ENCODE measurements around the gene RAD51B. TPM values are rescaled to one million over a fixed set of nuclear protein-coding genes. Genes with fewer than 3 reads are reported as not detected.

The RAD51B gene
- total RNA-seq, 1 donor from 2014 or later, result 16.7 TPM

DNA sequence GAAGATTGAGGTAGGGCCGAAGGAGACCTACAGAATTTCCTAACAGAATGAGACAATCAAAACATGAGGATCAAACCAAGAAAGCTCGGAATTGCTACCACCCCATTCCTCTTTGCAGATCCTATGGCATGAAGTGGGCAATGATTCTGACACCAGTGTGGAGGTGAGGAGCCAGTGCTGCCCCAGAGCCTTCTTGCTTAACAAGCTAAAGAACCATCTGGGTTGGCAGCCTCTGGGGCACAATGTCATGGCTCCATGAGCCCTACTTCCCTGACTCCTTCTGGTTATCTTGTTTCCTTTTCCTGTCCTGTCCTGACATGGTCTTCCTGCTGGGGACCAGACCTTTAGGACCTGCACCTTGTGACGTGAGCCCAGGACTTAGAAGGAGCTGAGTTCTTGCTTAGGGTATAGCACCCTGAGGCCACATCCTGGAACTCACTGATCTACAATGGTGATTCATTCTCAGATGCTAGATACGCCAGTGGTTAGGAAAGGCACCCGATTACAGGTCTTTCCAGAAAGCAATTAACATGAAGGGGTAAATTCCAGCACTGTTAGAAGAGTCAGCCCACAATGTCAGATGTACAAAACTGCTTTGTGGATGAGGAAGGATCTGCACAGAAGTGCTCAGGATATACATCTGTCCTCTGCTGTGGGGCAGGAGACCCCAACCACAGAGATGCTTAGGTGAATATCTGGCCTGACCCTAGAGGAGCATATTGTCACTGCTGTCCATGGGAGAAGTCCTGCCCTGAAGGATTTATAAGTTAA, 649.0 kb downstream of the RAD51B start:
- TF ChIP-seq, protein P1, sequence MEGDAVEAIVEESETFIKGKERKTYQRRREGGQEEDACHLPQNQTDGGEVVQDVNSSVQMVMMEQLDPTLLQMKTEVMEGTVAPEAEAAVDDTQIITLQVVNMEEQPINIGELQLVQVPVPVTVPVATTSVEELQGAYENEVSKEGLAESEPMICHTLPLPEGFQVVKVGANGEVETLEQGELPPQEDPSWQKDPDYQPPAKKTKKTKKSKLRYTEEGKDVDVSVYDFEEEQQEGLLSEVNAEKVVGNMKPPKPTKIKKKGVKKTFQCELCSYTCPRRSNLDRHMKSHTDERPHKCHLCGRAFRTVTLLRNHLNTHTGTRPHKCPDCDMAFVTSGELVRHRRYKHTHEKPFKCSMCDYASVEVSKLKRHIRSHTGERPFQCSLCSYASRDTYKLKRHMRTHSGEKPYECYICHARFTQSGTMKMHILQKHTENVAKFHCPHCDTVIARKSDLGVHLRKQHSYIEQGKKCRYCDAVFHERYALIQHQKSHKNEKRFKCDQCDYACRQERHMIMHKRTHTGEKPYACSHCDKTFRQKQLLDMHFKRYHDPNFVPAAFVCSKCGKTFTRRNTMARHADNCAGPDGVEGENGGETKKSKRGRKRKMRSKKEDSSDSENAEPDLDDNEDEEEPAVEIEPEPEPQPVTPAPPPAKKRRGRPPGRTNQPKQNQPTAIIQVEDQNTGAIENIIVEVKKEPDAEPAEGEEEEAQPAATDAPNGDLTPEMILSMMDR (conservative IDR thresholded peaks at IDR 0.05), result no peak
- no peak for DNase-seq (ENCODE audit: low read depth, low spot score)
- H3K4me1 Mint-ChIP-seq, result peaks cover 64% of the 10 kb centered on the region
- H3K27ac Mint-ChIP-seq (ENCODE audit: unreplicated experiment), result peak overlapping the region; percentile 83
- no peak overlapping the region for H3K4me3 Mint-ChIP-seq
- H3K9me3 Mint-ChIP-seq, result no peaks in the 10 kb centered on the region
- no peaks in the 10 kb centered on the region for H3K27me3 Mint-ChIP-seq (ENCODE audit: low read depth)
- H3K36me3 Mint-ChIP-seq (ENCODE audit: low read depth), result no peaks in the 10 kb centered on the region

DNA sequence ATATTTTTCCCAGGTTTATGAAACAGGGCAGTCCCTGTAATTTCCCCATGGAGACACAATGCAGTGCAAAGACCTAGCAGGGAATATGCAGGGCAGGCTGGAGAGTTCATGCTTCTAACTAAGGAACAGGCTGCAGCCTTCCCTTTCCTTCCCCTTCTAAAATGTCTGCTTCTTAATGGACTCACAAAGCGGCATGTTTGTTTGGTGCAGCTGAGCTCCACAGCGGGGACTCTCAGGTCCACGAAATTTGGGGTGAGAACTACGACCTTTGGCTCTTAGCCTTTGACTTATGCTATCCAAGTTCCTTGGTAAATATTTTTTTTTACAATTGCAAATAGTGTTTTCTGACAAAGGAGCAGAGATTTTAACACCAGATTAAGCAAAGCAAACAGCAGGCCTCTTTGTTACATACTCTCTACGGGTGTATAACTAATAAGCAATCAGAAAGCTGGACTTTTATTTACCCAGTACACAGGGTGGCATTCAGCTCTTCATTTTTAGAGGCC, 649.7 kb downstream of the RAD51B start:
- peak overlapping the region; percentile 83 for H3K27ac Mint-ChIP-seq (ENCODE audit: unreplicated experiment)
- H3K4me3 Mint-ChIP-seq, result peak overlapping the region; percentile 13
- H3K9me3 Mint-ChIP-seq, result no peaks in the 10 kb centered on the region
- TF ChIP-seq, protein P1 (conservative IDR thresholded peaks at IDR 0.05), result no peak
- H3K4me1 Mint-ChIP-seq, result peaks cover 70% of the 10 kb centered on the region
- DNase-seq (ENCODE audit: low read depth, low spot score), result no peak
- H3K36me3 Mint-ChIP-seq (ENCODE audit: low read depth), result no peaks in the 10 kb centered on the region
- H3K27me3 Mint-ChIP-seq (ENCODE audit: low read depth), result no peaks in the 10 kb centered on the region

DNA sequence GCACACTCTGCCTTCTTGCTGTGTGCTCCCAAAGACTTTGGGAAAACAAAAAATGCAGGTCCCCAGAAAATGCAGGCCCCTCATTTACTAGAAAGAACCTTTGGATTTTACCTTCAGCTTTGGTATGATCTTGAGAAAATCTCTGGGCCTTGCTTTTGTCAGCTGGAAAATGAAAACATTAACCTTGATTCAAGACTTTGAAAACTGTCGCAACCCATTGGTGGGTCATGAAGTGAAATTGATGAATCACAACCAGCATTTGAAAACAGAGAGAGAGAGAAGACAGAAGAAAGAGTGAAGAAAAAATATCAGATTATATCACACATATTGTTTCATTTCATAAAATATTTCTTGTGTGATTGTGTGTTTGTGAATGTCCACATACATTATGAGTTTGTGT, 650.8 kb downstream of the RAD51B start:
- no peak for DNase-seq (ENCODE audit: low read depth, low spot score)
- H3K4me1 Mint-ChIP-seq, result peaks cover 68% of the 10 kb centered on the region

DNA sequence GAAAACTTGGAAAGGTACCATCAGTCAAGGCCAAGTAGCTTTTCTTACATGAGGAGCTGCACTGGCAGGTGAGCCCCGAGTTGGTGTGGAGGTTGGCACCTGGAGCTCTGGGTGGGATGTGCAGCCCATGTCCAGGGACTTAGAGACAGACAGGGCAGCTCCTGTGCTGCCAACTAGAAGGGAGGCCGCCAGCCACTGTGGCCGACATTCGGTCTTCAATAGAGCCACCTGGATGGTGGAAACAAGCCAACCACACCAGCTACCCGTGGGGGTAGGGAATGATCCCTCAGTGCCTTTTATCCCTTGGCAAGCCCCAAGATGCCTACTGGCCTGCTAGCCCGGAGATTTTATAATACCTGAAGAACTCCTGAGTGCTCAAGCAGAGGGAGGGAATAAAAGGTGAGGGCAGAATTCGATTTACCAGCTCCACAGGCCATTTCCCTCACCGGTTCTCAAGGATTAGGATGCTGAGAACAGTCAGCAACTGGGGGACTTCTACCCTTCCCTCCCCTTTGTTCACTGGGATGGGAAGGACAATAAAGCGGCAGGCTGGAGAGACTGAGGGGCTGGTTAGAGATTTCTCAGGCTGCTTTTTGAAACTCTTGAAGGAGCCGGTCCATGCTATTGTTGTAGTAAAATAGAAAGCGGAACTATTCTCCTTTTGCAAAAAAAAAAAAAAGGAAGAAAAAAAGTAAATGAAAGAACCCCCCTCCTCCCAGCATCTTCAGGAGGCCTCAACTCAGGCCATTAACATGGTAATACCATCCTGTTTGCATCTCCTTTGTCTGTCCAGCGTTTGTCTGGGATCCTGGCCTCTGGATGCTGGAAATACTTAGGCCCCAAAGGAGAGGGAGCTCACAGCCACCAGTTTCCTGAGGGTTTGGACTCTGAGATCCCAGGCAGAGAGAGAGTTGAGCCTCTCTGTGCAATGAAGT, 651.7 kb downstream of the RAD51B start:
- Mint-ChIP-seq H3K9me3 (no peaks in the 10 kb centered on the region), H3K4me1 (peaks cover 74% of the 10 kb centered on the region), H3K4me3 (peak overlapping the region; percentile 66), H3K27ac (ENCODE audit: unreplicated experiment) (peak overlapping the region; percentile 96), H3K27me3 (ENCODE audit: low read depth) (no peaks in the 10 kb centered on the region), H3K36me3 (ENCODE audit: low read depth) (no peaks in the 10 kb centered on the region)
- DNase-seq (ENCODE audit: low read depth, low spot score), result peak; percentile 11
- TF ChIP-seq, protein P1 (conservative IDR thresholded peaks at IDR 0.05), result no peak

More for the DNA sequence above, 650.8 kb downstream of the RAD51B start:
- H3K4me3 Mint-ChIP-seq, result no peak overlapping the region
- TF ChIP-seq, protein P1 (conservative IDR thresholded peaks at IDR 0.05), result no peak
- no peaks in the 10 kb centered on the region for H3K27me3 Mint-ChIP-seq (ENCODE audit: low read depth)
- no peaks in the 10 kb centered on the region for H3K9me3 Mint-ChIP-seq
- H3K36me3 Mint-ChIP-seq (ENCODE audit: low read depth), result no peaks in the 10 kb centered on the region
- H3K27ac Mint-ChIP-seq (ENCODE audit: unreplicated experiment), result peak overlapping the region; percentile 96

DNA sequence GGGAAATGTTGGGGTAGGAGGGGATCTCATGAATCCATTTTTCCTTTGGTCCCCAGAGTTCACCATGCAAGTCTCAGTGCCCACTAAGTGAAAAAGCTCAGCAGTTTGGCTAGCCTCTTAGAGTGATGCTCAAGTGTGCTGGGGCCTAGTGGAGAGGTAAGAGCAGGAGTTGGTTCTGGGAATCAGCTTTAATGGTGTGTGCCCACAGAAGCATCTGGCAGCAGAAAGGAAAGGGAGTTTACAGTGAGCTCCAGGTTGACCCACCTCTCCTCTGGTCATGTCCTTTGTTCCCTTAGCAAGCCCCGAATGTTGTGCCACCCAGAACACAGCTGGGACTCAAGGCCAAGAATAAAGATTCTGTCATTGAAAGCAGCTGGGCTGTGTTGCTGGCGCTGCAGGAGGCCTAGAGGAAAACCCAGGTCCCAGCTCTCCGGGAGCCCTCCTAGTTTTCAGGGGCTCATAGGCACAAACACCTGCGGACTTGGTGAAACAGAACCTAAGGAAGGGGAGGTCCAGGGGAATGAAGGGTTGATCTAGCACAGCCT, 652.5 kb downstream of the RAD51B start:
- H3K27ac Mint-ChIP-seq (ENCODE audit: unreplicated experiment), result peak overlapping the region; percentile 96
- H3K4me3 Mint-ChIP-seq, result peak overlapping the region; percentile 66
- no peaks in the 10 kb centered on the region for H3K9me3 Mint-ChIP-seq
- H3K27me3 Mint-ChIP-seq (ENCODE audit: low read depth), result no peaks in the 10 kb centered on the region
- DNase-seq (ENCODE audit: low read depth, low spot score), result no peak
- TF ChIP-seq, protein P1 (conservative IDR thresholded peaks at IDR 0.05), result no peak
- H3K36me3 Mint-ChIP-seq (ENCODE audit: low read depth), result no peaks in the 10 kb centered on the region
- peaks cover 77% of the 10 kb centered on the region for H3K4me1 Mint-ChIP-seq
